ENCODE measurements around the gene LRP5.

The LRP5 gene

GRCh38 chr11:68312117-68312779, at the start of gene LRP5:
Gene LRP5 (plus strand): TSS chr11:68312591. CDS start chr11:68312715, 124 bp downstream.
- no peak for DNase-seq (ENCODE audit: low read depth, low spot score)
- POLR2A ChIA-PET: no interaction called here
- TF ChIP-seq, protein P1, sequence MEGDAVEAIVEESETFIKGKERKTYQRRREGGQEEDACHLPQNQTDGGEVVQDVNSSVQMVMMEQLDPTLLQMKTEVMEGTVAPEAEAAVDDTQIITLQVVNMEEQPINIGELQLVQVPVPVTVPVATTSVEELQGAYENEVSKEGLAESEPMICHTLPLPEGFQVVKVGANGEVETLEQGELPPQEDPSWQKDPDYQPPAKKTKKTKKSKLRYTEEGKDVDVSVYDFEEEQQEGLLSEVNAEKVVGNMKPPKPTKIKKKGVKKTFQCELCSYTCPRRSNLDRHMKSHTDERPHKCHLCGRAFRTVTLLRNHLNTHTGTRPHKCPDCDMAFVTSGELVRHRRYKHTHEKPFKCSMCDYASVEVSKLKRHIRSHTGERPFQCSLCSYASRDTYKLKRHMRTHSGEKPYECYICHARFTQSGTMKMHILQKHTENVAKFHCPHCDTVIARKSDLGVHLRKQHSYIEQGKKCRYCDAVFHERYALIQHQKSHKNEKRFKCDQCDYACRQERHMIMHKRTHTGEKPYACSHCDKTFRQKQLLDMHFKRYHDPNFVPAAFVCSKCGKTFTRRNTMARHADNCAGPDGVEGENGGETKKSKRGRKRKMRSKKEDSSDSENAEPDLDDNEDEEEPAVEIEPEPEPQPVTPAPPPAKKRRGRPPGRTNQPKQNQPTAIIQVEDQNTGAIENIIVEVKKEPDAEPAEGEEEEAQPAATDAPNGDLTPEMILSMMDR (IDR thresholded peaks at IDR 0.05; ENCODE audit: insufficient read depth, low read length, missing control alignments): no peak
- peak within 1 kb of the TSS; percentile 74 for H3K4me3 ChIP-seq (ENCODE audit: low read depth, low read length)
- CTCF ChIA-PET: interaction anchor here (0.8 to 3.1 kb wide), 3 partner anchors 9 to 1203 kb away, joined by 3 to 37 read pairs (median 5); no protein-coding TSS in a partner anchor

- POLR2A ChIA-PET: no interaction called here
- no peak for DNase-seq (ENCODE audit: low read depth, low spot score)
- no peak overlapping the region for H3K4me3 ChIP-seq (ENCODE audit: low read depth, low read length)
- CTCF ChIA-PET: interaction anchor here (1.5 kb wide), 1 partner anchor 12 kb away, joined by 4 read pairs; no protein-coding TSS in a partner anchor
- TF ChIP-seq, protein P1 (IDR thresholded peaks at IDR 0.05; ENCODE audit: insufficient read depth, low read length, missing control alignments): no peak
Observed at GRCh38 chr11:68263444-68264035, 48.9 kb upstream of the LRP5 start.

- no peak overlapping the region for H3K4me3 ChIP-seq (ENCODE audit: low read depth, low read length)
- no peak for DNase-seq (ENCODE audit: low read depth, low spot score)
- ChIA-PET POLR2A (no interaction called here), CTCF (no interaction called here)
- TF ChIP-seq, protein P1 (IDR thresholded peaks at IDR 0.05; ENCODE audit: insufficient read depth, low read length, missing control alignments): no peak
Observed at GRCh38 chr11:68264244-68264643, 48.1 kb upstream of the LRP5 start.

DNA sequence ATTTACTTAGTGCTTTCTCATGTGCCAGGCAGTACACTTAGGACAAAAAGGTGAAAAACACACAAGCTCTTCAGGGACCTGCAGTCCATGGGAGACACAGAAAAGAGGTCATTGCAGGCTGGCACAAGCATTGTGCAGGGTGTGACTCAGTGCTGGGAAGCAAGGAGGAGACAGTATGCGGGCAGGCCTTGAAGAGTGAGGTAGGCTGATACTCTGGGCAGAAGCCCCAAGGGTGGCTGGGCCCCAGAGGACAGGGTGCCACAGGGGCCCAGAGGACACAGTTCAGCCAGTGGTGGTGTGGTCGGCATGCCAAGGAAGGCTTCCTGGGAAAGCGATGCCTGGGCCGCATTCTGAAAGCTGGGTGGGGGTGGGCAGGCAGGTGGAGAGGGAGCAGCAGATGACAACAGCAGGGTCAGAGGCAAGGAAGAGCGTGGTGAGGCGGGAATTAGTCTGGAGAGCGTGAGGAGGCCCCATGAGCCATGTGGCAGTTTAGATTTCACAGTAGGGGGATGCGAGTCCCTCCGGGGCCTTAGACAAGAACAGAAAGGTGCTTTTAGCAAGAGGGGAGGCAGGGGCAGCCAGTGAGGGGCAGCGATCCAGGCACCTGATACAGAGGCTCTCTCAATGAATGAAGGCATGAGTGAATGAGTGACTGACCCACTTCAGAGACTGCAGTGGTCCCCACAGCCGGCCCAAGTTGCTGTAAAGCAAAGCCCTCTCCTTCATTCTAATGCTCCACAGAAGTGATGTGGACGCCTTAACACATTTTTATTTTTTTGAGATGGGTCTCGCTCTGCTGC, 47.5 kb upstream of the LRP5 start:
- no peak overlapping the region for H3K4me3 ChIP-seq (ENCODE audit: low read depth, low read length)
- POLR2A ChIA-PET: no interaction called here
- CTCF ChIA-PET: interaction anchor here (1.1 to 10.8 kb wide), 3 partner anchors 7 to 119 kb away, joined by 3 to 124 read pairs (median 8); no protein-coding TSS in a partner anchor
- no peak for DNase-seq (ENCODE audit: low read depth, low spot score)
- TF ChIP-seq, protein P1 (IDR thresholded peaks at IDR 0.05; ENCODE audit: insufficient read depth, low read length, missing control alignments): no peak

DNA sequence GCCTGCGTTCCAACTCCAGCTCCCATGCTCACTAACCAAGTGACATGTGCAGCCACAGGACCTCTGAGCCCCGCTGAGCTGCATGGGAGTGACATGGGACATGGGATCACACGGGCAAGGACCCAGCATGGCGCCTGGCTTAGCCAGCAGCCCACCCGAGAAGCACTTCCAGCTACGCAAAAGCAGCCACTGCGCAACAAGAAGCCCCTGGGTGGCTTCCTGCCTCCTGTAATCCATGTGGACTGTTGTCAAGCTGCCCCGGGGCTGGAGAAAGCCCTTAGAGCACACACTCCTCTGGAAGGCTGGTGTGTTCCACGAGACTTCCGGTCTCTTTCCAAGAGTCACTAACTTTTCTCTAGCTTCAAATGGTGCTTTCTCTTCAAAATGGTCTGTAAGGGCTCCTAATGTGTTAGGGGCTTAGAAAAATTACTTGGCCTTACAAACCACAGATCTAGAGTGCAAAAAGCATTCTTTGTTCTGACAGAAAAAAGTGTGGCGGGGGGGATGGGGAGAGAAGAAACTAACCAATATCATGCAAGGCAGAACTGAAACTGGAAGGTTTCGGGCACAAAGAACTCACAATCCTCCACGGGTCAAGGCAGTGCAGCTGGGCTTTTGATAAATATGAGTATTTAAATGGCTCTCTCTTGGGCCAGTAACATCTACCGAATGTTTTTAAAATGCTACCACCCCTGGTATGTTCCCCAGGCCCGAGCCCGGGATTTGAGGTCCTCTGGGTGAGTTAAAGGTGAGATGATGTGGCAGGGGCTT, 46.1 kb upstream of the LRP5 start:
- POLR2A ChIA-PET: no interaction called here
- no peak for DNase-seq (ENCODE audit: low read depth, low spot score)

More for the DNA sequence above, 46.1 kb upstream of the LRP5 start:
- H3K4me3 ChIP-seq (ENCODE audit: low read depth, low read length): no peak overlapping the region
- TF ChIP-seq, protein P1 (IDR thresholded peaks at IDR 0.05; ENCODE audit: insufficient read depth, low read length, missing control alignments): no peak
- CTCF ChIA-PET: interaction anchor here (0.8 to 10.8 kb wide), 4 partner anchors 9 to 180 kb away, joined by 3 to 124 read pairs (median 6); no protein-coding TSS in a partner anchor
